AG10803 (cell line): ENCODE measurements around the gene FLOT2.
A peak's percentile ranks its signal among the peaks of the same experiment; 100 is the strongest.
"Not testable (repeated sequence)": the region's sequence is repeated elsewhere in the genome, so short reads cannot be mapped to it uniquely, and the experiment has no call there.

ENCODE experiments used
- DNase-seq: peaks from one replicate; pipeline ENCODE4 v3.0.0; 2010; ENCODE audit warnings: low read depth
- H3K4me3 ChIP-seq: 2 replicates; pipeline ENCODE4 v1.5.1; 2011; ENCODE audit warnings: mild to moderate bottlenecking, low read length, control low read depth
- CTCF ChIP-seq: conservative IDR thresholded peaks from 2 replicates; pipeline ENCODE4 v1.5.1; 2011; ENCODE audit warnings: mild to moderate bottlenecking, low read length, control low read depth, inconsistent platforms

FLOT2 gene

GRCh38 chr17:28854457-28855335 lies 42.8 kb downstream of the FLOT2 start, which contains the start of gene ERAL1:
Gene ERAL1, plus strand, starts transcription at chr17:28855016. Its CDS starts 19 bp downstream, at chr17:28855035.
- TF ChIP-seq CTCF: no peak
- H3K4me3 ChIP-seq: peak within 1 kb of the TSS; percentile 93
- peak; percentile 82 for DNase-seq

GRCh38 chr17:28853295-28853694 lies 44.2 kb downstream of the FLOT2 start:
- no peak for TF ChIP-seq CTCF
- no peak overlapping the region for H3K4me3 ChIP-seq
- DNase-seq: no peak

- DNase-seq: no peak
- H3K4me3 ChIP-seq: no peak overlapping the region
- TF ChIP-seq CTCF: no peak
Measured at GRCh38 chr17:28849281-28849680, 48.3 kb downstream of the FLOT2 start.

- not testable (repeated sequence) for DNase-seq, H3K4me3 ChIP-seq
- peak; percentile 24 for TF ChIP-seq CTCF
Measured at GRCh38 chr17:28848667-28849066, 48.9 kb downstream of the FLOT2 start.

GRCh38 chr17:28846699-28847098 lies 50.8 kb downstream of the FLOT2 start:
- not testable (repeated sequence) for DNase-seq, H3K4me3 ChIP-seq

GRCh38 chr17:28846231-28846630 lies 51.3 kb downstream of the FLOT2 start:
- no peak for TF ChIP-seq CTCF
- H3K4me3 ChIP-seq: no peak overlapping the region
- DNase-seq: no peak

GRCh38 chr17:28843816-28844148 lies 53.8 kb downstream of the FLOT2 start:
- no peak overlapping the region for H3K4me3 ChIP-seq
- DNase-seq: no peak
- TF ChIP-seq CTCF: no peak
